Endothelial cell of umbilical vein (primary cell): ENCODE measurements around the gene FOXE1.

Experiments used
- CTCF ChIP-seq, 2 donors: IDR thresholded peaks; 1 replicate in 1 of 2; 2 replicates in 1 of 2; pipeline ENCODE4 v1.5.1; 2011; ENCODE audit warnings: low read length in 2 of 2, mild to moderate bottlenecking in 2 of 2, moderate library complexity in 2 of 2, control low read depth in 1 of 2, inconsistent platforms in 1 of 2, low read depth in 1 of 2; ENCODE audit not compliant: insufficient read depth in 1 of 2; ENCODE audit errors: extremely low read depth in 1 of 2
- MAX ChIP-seq: IDR thresholded peaks from 2 replicates; pipeline ENCODE4 v1.6.1; 2011; ENCODE audit not compliant: insufficient read depth, insufficient read length
- POLR2A ChIP-seq: IDR thresholded peaks from 2 replicates; pipeline ENCODE4 v1.6.1; 2012; ENCODE audit warnings: low read depth, mild to moderate bottlenecking, control low read depth, low read length
- POLR2AphosphoS5 ChIP-seq: IDR thresholded peaks from 2 replicates; pipeline ENCODE4 v1.6.1; 2012; ENCODE audit warnings: low read depth, mild to moderate bottlenecking, control low read depth, low read length, moderate library complexity; ENCODE audit not compliant: insufficient read depth

- no peak for TF ChIP-seq POLR2AphosphoS5
- TF ChIP-seq CTCF (IDR thresholded peaks at IDR 0.05; ENCODE audit: extremely low read depth in 1 of 2, insufficient read depth in 1 of 2, low read depth in 1 of 2, low read length in 2 of 2): no peak
- TF ChIP-seq POLR2A: no peak
- no peak for TF ChIP-seq MAX
Observed at GRCh38 chr9:97875111-97875510, 22.1 kb downstream of the FOXE1 start.
